ENCODE data around the gene KAZALD1.

Gene KAZALD1

DNA sequence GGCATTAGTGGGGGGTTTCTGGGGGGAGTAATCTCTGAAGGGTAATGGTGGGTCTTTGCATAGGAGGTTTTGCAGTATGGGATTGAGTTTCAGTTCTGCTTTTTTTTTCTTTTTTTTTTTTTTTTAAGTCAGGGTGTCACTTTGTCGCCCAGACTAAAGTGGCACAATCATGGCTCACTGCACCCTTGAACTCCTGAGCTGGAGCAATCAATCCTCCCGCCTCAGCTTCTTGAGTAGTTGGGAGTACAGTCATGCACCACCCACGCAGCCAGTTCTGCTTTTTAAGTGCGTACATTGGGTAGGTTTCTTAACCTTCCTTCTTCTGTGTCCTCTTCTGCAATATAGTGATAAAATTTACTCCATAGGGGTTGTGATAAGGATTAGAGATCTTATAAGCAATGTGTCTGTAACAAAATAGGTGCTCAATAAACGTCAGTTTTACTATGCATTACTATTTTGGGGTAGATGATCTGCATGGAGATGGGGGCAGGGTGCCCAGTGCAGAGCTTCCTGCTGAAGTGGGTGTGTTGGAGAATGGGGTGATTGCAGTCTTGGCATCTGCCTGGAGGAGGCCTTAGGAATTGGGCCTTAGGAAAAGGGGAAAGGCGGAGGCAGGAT is 9.6 kb downstream of the KAZALD1 start:
- Histone ChIP-seq H3K36me3 (ENCODE audit: insufficient read depth, low read length) (no peaks in the 10 kb centered on the region), H3K79me2 (ENCODE audit: insufficient read depth, low read length) (no peaks in the 10 kb centered on the region), H3F3A (ENCODE audit: insufficient read depth, low read length) (no peaks in the 10 kb centered on the region), H3K4me1 (ENCODE audit: insufficient read depth, low read length, severe bottlenecking) (peaks cover 11% of the 10 kb centered on the region), H3K4me2 (ENCODE audit: low read length) (no peak overlapping the region), H3K27ac (ENCODE audit: low read depth, low read length, poor library complexity, severe bottlenecking) (no peak overlapping the region), H3K4me3 (ENCODE audit: low read depth, low read length, poor library complexity, severe bottlenecking) (no peak overlapping the region), H2AFZ (ENCODE audit: low read length) (no peak overlapping the region), H3K27me3 (ENCODE audit: insufficient read depth, low read length) (no peaks in the 10 kb centered on the region), H4K20me1 (ENCODE audit: insufficient read depth, low read length) (no peaks in the 10 kb centered on the region), H3K9me3 (ENCODE audit: low read length) (no peaks in the 10 kb centered on the region), H3K9ac (ENCODE audit: low read length) (no peak overlapping the region), H3K9me2 (ENCODE audit: low read depth, low read length) (no peaks in the 10 kb centered on the region)
- TF ChIP-seq, protein P1, sequence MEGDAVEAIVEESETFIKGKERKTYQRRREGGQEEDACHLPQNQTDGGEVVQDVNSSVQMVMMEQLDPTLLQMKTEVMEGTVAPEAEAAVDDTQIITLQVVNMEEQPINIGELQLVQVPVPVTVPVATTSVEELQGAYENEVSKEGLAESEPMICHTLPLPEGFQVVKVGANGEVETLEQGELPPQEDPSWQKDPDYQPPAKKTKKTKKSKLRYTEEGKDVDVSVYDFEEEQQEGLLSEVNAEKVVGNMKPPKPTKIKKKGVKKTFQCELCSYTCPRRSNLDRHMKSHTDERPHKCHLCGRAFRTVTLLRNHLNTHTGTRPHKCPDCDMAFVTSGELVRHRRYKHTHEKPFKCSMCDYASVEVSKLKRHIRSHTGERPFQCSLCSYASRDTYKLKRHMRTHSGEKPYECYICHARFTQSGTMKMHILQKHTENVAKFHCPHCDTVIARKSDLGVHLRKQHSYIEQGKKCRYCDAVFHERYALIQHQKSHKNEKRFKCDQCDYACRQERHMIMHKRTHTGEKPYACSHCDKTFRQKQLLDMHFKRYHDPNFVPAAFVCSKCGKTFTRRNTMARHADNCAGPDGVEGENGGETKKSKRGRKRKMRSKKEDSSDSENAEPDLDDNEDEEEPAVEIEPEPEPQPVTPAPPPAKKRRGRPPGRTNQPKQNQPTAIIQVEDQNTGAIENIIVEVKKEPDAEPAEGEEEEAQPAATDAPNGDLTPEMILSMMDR (IDR thresholded peaks at IDR 0.05; ENCODE audit: low read length): no peak
- no peak for TF ChIP-seq EZH2 (IDR thresholded peaks at IDR 0.05; ENCODE audit: borderline replicate concordance, low read length)

DNA sequence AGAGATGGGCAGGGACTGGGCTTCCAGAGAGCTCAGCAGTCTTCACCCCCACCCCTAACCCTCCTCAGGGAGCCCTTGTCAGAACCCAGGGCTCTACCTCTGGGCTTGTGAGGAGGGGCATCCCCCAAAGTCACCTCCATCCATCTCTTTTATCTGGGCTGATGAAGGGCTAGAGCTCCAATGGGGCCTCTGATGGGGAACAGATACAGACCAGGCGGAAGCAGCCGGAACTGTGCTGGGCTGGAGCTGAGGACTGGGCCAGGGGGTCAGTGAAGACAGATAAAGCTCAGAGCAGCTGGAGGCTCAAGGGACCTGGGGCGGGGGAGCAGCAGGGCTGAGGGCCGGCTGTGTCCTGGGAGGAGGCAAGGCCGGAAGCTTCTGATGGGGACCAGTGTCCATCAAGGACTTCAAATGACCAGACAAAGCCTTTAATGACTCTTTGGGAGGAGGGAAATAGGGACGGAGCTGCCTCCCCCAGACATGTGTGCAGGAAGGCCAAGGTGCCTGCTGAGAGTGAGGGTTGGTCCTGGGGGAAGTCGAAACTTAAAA is 10.2 kb downstream of the KAZALD1 start:
- H3K9ac ChIP-seq (ENCODE audit: low read length): no peak overlapping the region
- no peak overlapping the region for H3K27ac ChIP-seq (ENCODE audit: low read depth, low read length, poor library complexity, severe bottlenecking)
- H3K36me3 ChIP-seq (ENCODE audit: insufficient read depth, low read length): no peaks in the 10 kb centered on the region
- H3K79me2 ChIP-seq (ENCODE audit: insufficient read depth, low read length): no peaks in the 10 kb centered on the region
- H2AFZ ChIP-seq (ENCODE audit: low read length): no peak overlapping the region
- peaks cover 7% of the 10 kb centered on the region for H3K4me1 ChIP-seq (ENCODE audit: insufficient read depth, low read length, severe bottlenecking)
- H3F3A ChIP-seq (ENCODE audit: insufficient read depth, low read length): no peaks in the 10 kb centered on the region
- H3K4me3 ChIP-seq (ENCODE audit: low read depth, low read length, poor library complexity, severe bottlenecking): no peak overlapping the region
- no peaks in the 10 kb centered on the region for H4K20me1 ChIP-seq (ENCODE audit: insufficient read depth, low read length)
- H3K27me3 ChIP-seq (ENCODE audit: insufficient read depth, low read length): no peaks in the 10 kb centered on the region
- TF ChIP-seq EZH2 (IDR thresholded peaks at IDR 0.05; ENCODE audit: borderline replicate concordance, low read length): no peak
- TF ChIP-seq, protein P1 (IDR thresholded peaks at IDR 0.05; ENCODE audit: low read length): no peak
- H3K9me3 ChIP-seq (ENCODE audit: low read length): no peaks in the 10 kb centered on the region
- no peaks in the 10 kb centered on the region for H3K9me2 ChIP-seq (ENCODE audit: low read depth, low read length)
- H3K4me2 ChIP-seq (ENCODE audit: low read length): no peak overlapping the region

DNA sequence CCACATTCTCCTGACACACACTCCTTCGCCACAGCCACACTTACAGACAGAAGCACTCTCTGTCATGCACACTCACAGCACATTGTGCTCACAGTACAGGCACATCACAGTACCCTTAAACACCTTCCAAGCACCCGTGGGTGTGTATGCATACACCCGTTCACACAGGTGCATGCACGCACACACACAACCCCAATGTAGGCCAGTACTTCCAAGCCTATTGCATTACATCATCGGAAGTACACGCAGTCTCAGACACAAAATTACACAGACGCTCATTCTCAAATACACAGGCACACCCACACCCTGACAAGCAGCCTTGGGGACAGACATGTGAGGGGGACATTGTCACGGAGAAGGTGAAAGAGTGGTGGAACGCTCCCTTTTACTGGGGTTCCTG is 11.1 kb downstream of the KAZALD1 start:
- Histone ChIP-seq H3K36me3 (ENCODE audit: insufficient read depth, low read length) (no peaks in the 10 kb centered on the region), H3K4me2 (ENCODE audit: low read length) (no peak overlapping the region), H3K9ac (ENCODE audit: low read length) (no peak overlapping the region)

More for the DNA sequence above, 11.1 kb downstream of the KAZALD1 start:
- Histone ChIP-seq H2AFZ (ENCODE audit: low read length) (no peak overlapping the region), H3K27me3 (ENCODE audit: insufficient read depth, low read length) (no peaks in the 10 kb centered on the region), H3K9me3 (ENCODE audit: low read length) (no peaks in the 10 kb centered on the region), H3K4me3 (ENCODE audit: low read depth, low read length, poor library complexity, severe bottlenecking) (no peak overlapping the region), H3K9me2 (ENCODE audit: low read depth, low read length) (no peaks in the 10 kb centered on the region), H3K79me2 (ENCODE audit: insufficient read depth, low read length) (no peaks in the 10 kb centered on the region), H3F3A (ENCODE audit: insufficient read depth, low read length) (no peaks in the 10 kb centered on the region), H3K27ac (ENCODE audit: low read depth, low read length, poor library complexity, severe bottlenecking) (no peak overlapping the region), H3K4me1 (ENCODE audit: insufficient read depth, low read length, severe bottlenecking) (no peaks in the 10 kb centered on the region), H4K20me1 (ENCODE audit: insufficient read depth, low read length) (no peaks in the 10 kb centered on the region)
- no peak for TF ChIP-seq EZH2 (IDR thresholded peaks at IDR 0.05; ENCODE audit: borderline replicate concordance, low read length)
- TF ChIP-seq, protein P1 (IDR thresholded peaks at IDR 0.05; ENCODE audit: low read length): no peak

Data from OCI-LY1 (cell line).